Mucosa of stomach (tissue), 1 donor: ENCODE measurements around the gene DNAJC13.

ENCODE experiments used
- H3K27me3 ChIP-seq: one replicate; pipeline ENCODE4 v1.7.0; 2013; ENCODE audit warnings: mild to moderate bottlenecking, low read length; ENCODE audit not compliant: control insufficient read depth, insufficient read depth
- H3K36me3 ChIP-seq: one replicate; pipeline ENCODE4 v1.7.0; 2013; ENCODE audit warnings: low read length; ENCODE audit not compliant: control insufficient read depth, insufficient read depth
- H3K4me1 ChIP-seq: one replicate; pipeline ENCODE4 v1.7.0; 2013; ENCODE audit warnings: mild to moderate bottlenecking, low read length; ENCODE audit not compliant: control insufficient read depth, insufficient read depth
- H3K4me3 ChIP-seq: one replicate; pipeline ENCODE4 v1.7.0; 2013; ENCODE audit warnings: low read length
- H3K9ac ChIP-seq: one replicate; pipeline ENCODE4 v1.7.0; 2013; ENCODE audit warnings: mild to moderate bottlenecking, low read length, moderate library complexity
- H3K9me3 ChIP-seq: one replicate; pipeline ENCODE4 v1.7.0; 2013; ENCODE audit warnings: mild to moderate bottlenecking, low read length, moderate library complexity; ENCODE audit not compliant: control insufficient read depth
- donor health status: Pancreatic carcinoma.

DNAJC13 gene

GRCh38 chr3:132444383-132444782 lies 27.1 kb downstream of the DNAJC13 start:
- H3K9ac ChIP-seq: no peak overlapping the region
- H3K9me3 ChIP-seq: no peaks in the 10 kb centered on the region
- no peaks in the 10 kb centered on the region for H3K4me1 ChIP-seq
- H3K27me3 ChIP-seq: no peaks in the 10 kb centered on the region
- no peak overlapping the region for H3K4me3 ChIP-seq
- H3K36me3 ChIP-seq: no peaks in the 10 kb centered on the region

- Histone ChIP-seq H3K9me3 (no peaks in the 10 kb centered on the region), H3K4me3 (no peak overlapping the region), H3K9ac (no peak overlapping the region), H3K27me3 (no peaks in the 10 kb centered on the region), H3K36me3 (no peaks in the 10 kb centered on the region), H3K4me1 (no peaks in the 10 kb centered on the region)
Observed at GRCh38 chr3:132445817-132446216, 28.5 kb downstream of the DNAJC13 start.

- Histone ChIP-seq H3K9ac (no peak overlapping the region), H3K27me3 (no peaks in the 10 kb centered on the region), H3K9me3 (no peaks in the 10 kb centered on the region), H3K36me3 (no peaks in the 10 kb centered on the region), H3K4me1 (no peaks in the 10 kb centered on the region), H3K4me3 (no peak overlapping the region)
Observed at GRCh38 chr3:132448216-132448961, 31.1 kb downstream of the DNAJC13 start.

- H3K36me3 ChIP-seq: no peaks in the 10 kb centered on the region
- no peaks in the 10 kb centered on the region for H3K9me3 ChIP-seq
- H3K9ac ChIP-seq: no peak overlapping the region
- no peaks in the 10 kb centered on the region for H3K27me3 ChIP-seq
- H3K4me1 ChIP-seq: no peaks in the 10 kb centered on the region
- H3K4me3 ChIP-seq: no peak overlapping the region
Observed at GRCh38 chr3:132456136-132456535, 38.8 kb downstream of the DNAJC13 start.

- H3K4me1 ChIP-seq: no peaks in the 10 kb centered on the region
- H3K27me3 ChIP-seq: no peaks in the 10 kb centered on the region
- no peak overlapping the region for H3K9ac ChIP-seq
- H3K9me3 ChIP-seq: no peaks in the 10 kb centered on the region
- H3K36me3 ChIP-seq: no peaks in the 10 kb centered on the region
- H3K4me3 ChIP-seq: no peak overlapping the region
Observed at GRCh38 chr3:132456571-132456970, 39.3 kb downstream of the DNAJC13 start.

GRCh38 chr3:132457286-132457685 lies 40.0 kb downstream of the DNAJC13 start:
- no peaks in the 10 kb centered on the region for H3K4me1 ChIP-seq
- no peaks in the 10 kb centered on the region for H3K27me3 ChIP-seq
- no peaks in the 10 kb centered on the region for H3K36me3 ChIP-seq
- no peak overlapping the region for H3K4me3 ChIP-seq
- no peak overlapping the region for H3K9ac ChIP-seq
- no peaks in the 10 kb centered on the region for H3K9me3 ChIP-seq

- Histone ChIP-seq H3K9ac (no peak overlapping the region), H3K9me3 (no peaks in the 10 kb centered on the region), H3K4me3 (no peak overlapping the region), H3K27me3 (no peaks in the 10 kb centered on the region), H3K36me3 (no peaks in the 10 kb centered on the region), H3K4me1 (no peaks in the 10 kb centered on the region)
Observed at GRCh38 chr3:132459551-132459950, 42.2 kb downstream of the DNAJC13 start.

- Histone ChIP-seq H3K9me3 (no peaks in the 10 kb centered on the region), H3K36me3 (no peaks in the 10 kb centered on the region), H3K9ac (no peak overlapping the region), H3K4me3 (no peak overlapping the region), H3K4me1 (no peaks in the 10 kb centered on the region), H3K27me3 (no peaks in the 10 kb centered on the region)
Observed at GRCh38 chr3:132461544-132461943, 44.2 kb downstream of the DNAJC13 start.

GRCh38 chr3:132464066-132464465 lies 46.8 kb downstream of the DNAJC13 start:
- H3K4me1 ChIP-seq: no peaks in the 10 kb centered on the region
- H3K4me3 ChIP-seq: no peak overlapping the region
- H3K9me3 ChIP-seq: no peaks in the 10 kb centered on the region
- no peaks in the 10 kb centered on the region for H3K27me3 ChIP-seq
- H3K36me3 ChIP-seq: no peaks in the 10 kb centered on the region
- H3K9ac ChIP-seq: no peak overlapping the region

- H3K4me1 ChIP-seq: no peaks in the 10 kb centered on the region
- H3K9me3 ChIP-seq: no peaks in the 10 kb centered on the region
- H3K4me3 ChIP-seq: no peak overlapping the region
- no peaks in the 10 kb centered on the region for H3K36me3 ChIP-seq
- no peaks in the 10 kb centered on the region for H3K27me3 ChIP-seq
- H3K9ac ChIP-seq: no peak overlapping the region
Observed at GRCh38 chr3:132469326-132469725, 52.0 kb downstream of the DNAJC13 start.

GRCh38 chr3:132486099-132486498 lies 68.8 kb downstream of the DNAJC13 start:
- Histone ChIP-seq H3K4me3 (no peak overlapping the region), H3K4me1 (no peaks in the 10 kb centered on the region), H3K27me3 (no peaks in the 10 kb centered on the region), H3K9ac (no peak overlapping the region), H3K36me3 (no peaks in the 10 kb centered on the region), H3K9me3 (no peaks in the 10 kb centered on the region)

- Histone ChIP-seq H3K4me3 (no peak overlapping the region), H3K4me1 (no peaks in the 10 kb centered on the region), H3K27me3 (no peaks in the 10 kb centered on the region), H3K9me3 (no peaks in the 10 kb centered on the region), H3K9ac (no peak overlapping the region), H3K36me3 (no peaks in the 10 kb centered on the region)
Observed at GRCh38 chr3:132488151-132488550, 70.8 kb downstream of the DNAJC13 start.

GRCh38 chr3:132499071-132499470 lies 81.8 kb downstream of the DNAJC13 start:
- H3K4me3 ChIP-seq: no peak overlapping the region
- H3K4me1 ChIP-seq: no peaks in the 10 kb centered on the region
- H3K36me3 ChIP-seq: peaks cover 10% of the 10 kb centered on the region
- H3K27me3 ChIP-seq: no peaks in the 10 kb centered on the region
- no peak overlapping the region for H3K9ac ChIP-seq
- H3K9me3 ChIP-seq: no peaks in the 10 kb centered on the region
